Liver (tissue), 9 donors: ENCODE measurements around the gene MT1A. TPM values are rescaled to one million over a fixed set of nuclear protein-coding genes. Genes with fewer than 3 reads are reported as not detected.
A peak's percentile ranks its signal among the peaks of the same experiment; 100 is the strongest.

ENCODE experiments used
- DNase-seq: peaks from one replicate; pipeline ENCODE4 v3.0.0-alpha.2; 2017; ENCODE audit warnings: low spot score
- H3K27ac ChIP-seq, 2 donors: one replicate each; pipeline ENCODE4 v1.7.0; 2013; ENCODE audit warnings: inconsistent platforms in 2 of 2, low read length in 2 of 2, control low read depth in 1 of 2, low read depth in 1 of 2, mild to moderate bottlenecking in 1 of 2
- H3K27me3 ChIP-seq, 4 donors: one replicate each; pipeline versions ENCODE4 v1.6.1 to v1.7.0; 2013; ENCODE audit warnings: low read length in 3 of 4, inconsistent platforms in 1 of 4, mild to moderate bottlenecking in 1 of 4, moderate library complexity in 1 of 4; ENCODE audit not compliant: control insufficient read depth in 4 of 4, insufficient read depth in 4 of 4
- H3K36me3 ChIP-seq, 4 donors: one replicate each; pipeline versions ENCODE4 v1.6.1 to v1.7.0; 2013; ENCODE audit warnings: low read length in 3 of 4, mild to moderate bottlenecking in 3 of 4, low read depth in 1 of 4, moderate library complexity in 1 of 4; ENCODE audit not compliant: control insufficient read depth in 4 of 4, insufficient read depth in 3 of 4
- H3K4me1 ChIP-seq, 4 donors: one replicate each; pipeline versions ENCODE4 v1.6.1 to v1.7.0; 2013; ENCODE audit warnings: low read length in 3 of 4, mild to moderate bottlenecking in 3 of 4, moderate library complexity in 1 of 4; ENCODE audit not compliant: control insufficient read depth in 4 of 4, insufficient read depth in 4 of 4
- H3K4me3 ChIP-seq, 3 donors: one replicate each; pipeline versions ENCODE4 v1.6.1 to v1.7.0; 2013; ENCODE audit warnings: low read length in 3 of 3, control low read depth in 1 of 3, low read depth in 1 of 3, mild to moderate bottlenecking in 1 of 3
- H3K9ac ChIP-seq, 2 donors: one replicate each; pipeline ENCODE4 v1.7.0; 2013; ENCODE audit warnings: low read length in 2 of 2, mild to moderate bottlenecking in 2 of 2, moderate library complexity in 2 of 2, control low read depth in 1 of 2, low read depth in 1 of 2
- H3K9me3 ChIP-seq, 4 donors: one replicate each; pipeline versions ENCODE4 v1.6.1 to v1.7.0; 2013; ENCODE audit warnings: low read length in 3 of 4; ENCODE audit not compliant: control insufficient read depth in 4 of 4
- EGR1 ChIP-seq, 2 donors: IDR thresholded peaks; 2 replicates each; pipeline ENCODE4 v1.6.1; 2016 to 2018; ENCODE audit warnings: antibody characterized with exemption in 2 of 2, low read depth in 2 of 2
- FOXA1 ChIP-seq: IDR thresholded peaks from 2 replicates; pipeline ENCODE4 v1.6.1; 2016; ENCODE audit warnings: antibody characterized with exemption
- FOXA2 ChIP-seq: IDR thresholded peaks from 2 replicates; pipeline ENCODE4 v1.6.1; 2016; ENCODE audit warnings: antibody characterized with exemption
- GABPA ChIP-seq, 2 donors: IDR thresholded peaks in 1 of 2; conservative IDR thresholded peaks in 1 of 2; 2 replicates each; pipeline ENCODE4 v1.6.1; 2016; ENCODE audit warnings: antibody characterized with exemption in 2 of 2, mild to moderate bottlenecking in 1 of 2, moderate library complexity in 1 of 2
- HNF4A ChIP-seq, 2 donors: conservative IDR thresholded peaks; 2 replicates each; pipeline ENCODE4 v1.6.1; 2016; ENCODE audit warnings: antibody characterized with exemption in 2 of 2, mild to moderate bottlenecking in 2 of 2
- HNF4G ChIP-seq: IDR thresholded peaks from 2 replicates; pipeline ENCODE4 v1.6.1; 2016; ENCODE audit warnings: antibody characterized with exemption
- JUND ChIP-seq, 2 donors: IDR thresholded peaks; 2 replicates each; pipeline ENCODE4 v1.6.1; 2016; ENCODE audit warnings: antibody characterized with exemption in 2 of 2
- NR2F2 ChIP-seq: IDR thresholded peaks from 2 replicates; pipeline ENCODE4 v1.6.1; 2016; ENCODE audit warnings: antibody characterized with exemption
- RAD21 ChIP-seq, 2 donors: IDR thresholded peaks; 2 replicates each; pipeline ENCODE4 v1.6.1; 2016; ENCODE audit warnings: antibody characterized with exemption in 2 of 2, mild to moderate bottlenecking in 2 of 2
- RXRA ChIP-seq, 2 donors: IDR thresholded peaks; 2 replicates each; pipeline ENCODE4 v1.6.1; 2017 to 2018; ENCODE audit warnings: antibody characterized with exemption in 2 of 2, mild to moderate bottlenecking in 1 of 2
- SP1 ChIP-seq: IDR thresholded peaks from 2 replicates; pipeline ENCODE4 v1.6.1; 2018; ENCODE audit warnings: antibody characterized with exemption, mild to moderate bottlenecking
- TAF1 ChIP-seq: conservative IDR thresholded peaks from 2 replicates; pipeline ENCODE4 v1.6.1; 2016; ENCODE audit warnings: antibody characterized with exemption, mild to moderate bottlenecking
- YY1 ChIP-seq: IDR thresholded peaks from 2 replicates; pipeline ENCODE4 v1.6.1; 2016; ENCODE audit warnings: antibody characterized with exemption, mild to moderate bottlenecking
- WGBS: extraction: QIAGEN DNeasy Blood & Tissue Kit; methylation state at CpG from one replicate; pipeline ENCODE4 v1.1.7; 2013; 5-methylcytosine and 5-hydroxymethylcytosine counted together
- polyA plus RNA-seq, 2 donors: library from polyadenylated mRNA; stranded (reverse) in 1 of 2; unstranded in 1 of 2; fragments of 200-250 nt in 1 of 2; fragments of >200 nt in 1 of 2; fragmentation: Nextera tagmentation in 1 of 2; extraction: Ambion mirVana in 1 of 2; gene quantifications; one replicate each; pipeline versions ENCODE4 v1.2.1 to v1.2.3, GENCODE V29; 2013 to 2015
- total RNA-seq, 2 donors: library from RNA; depleted of rRNA; stranded (reverse); fragments of >200 nt; gene quantifications; one replicate each; pipeline ENCODE4 v1.2.3, GENCODE V29; 2014
- TF ChIP-seq, protein P1 (sequence below): IDR thresholded peaks from 2 replicates; pipeline ENCODE4 v1.6.1; 2016; ENCODE audit warnings: antibody characterized with exemption
- TF ChIP-seq, protein P2 (sequence below): IDR thresholded peaks from 2 replicates; pipeline ENCODE4 v1.6.1; 2016; ENCODE audit warnings: antibody characterized with exemption
- TF ChIP-seq, protein P3 (sequence below): IDR thresholded peaks from 2 replicates; pipeline ENCODE4 v1.6.1; 2016; ENCODE audit warnings: antibody characterized with exemption
- TF ChIP-seq, protein P4 (sequence below): IDR thresholded peaks from 2 replicates; pipeline ENCODE4 v1.6.1; 2016; ENCODE audit warnings: antibody characterized with exemption, mild to moderate bottlenecking
- TF ChIP-seq, protein P5 (sequence below): fragments of 150-350 bp; IDR thresholded peaks from 2 replicates; pipeline ENCODE4 v1.5.1; 2017; ENCODE audit warnings: improper control_type of control experiment, low read depth, low read length; ENCODE audit not compliant: missing input control
- donor health status: healthy.
- donor health status: healthy.
- donor health status: healthy.
- donor health status: healthy.
- donor health status: healthy.

The MT1A gene
- total and polyA plus RNA-seq, 4 donors: 10.1 to 511 (median 74.6) TPM

DNA sequence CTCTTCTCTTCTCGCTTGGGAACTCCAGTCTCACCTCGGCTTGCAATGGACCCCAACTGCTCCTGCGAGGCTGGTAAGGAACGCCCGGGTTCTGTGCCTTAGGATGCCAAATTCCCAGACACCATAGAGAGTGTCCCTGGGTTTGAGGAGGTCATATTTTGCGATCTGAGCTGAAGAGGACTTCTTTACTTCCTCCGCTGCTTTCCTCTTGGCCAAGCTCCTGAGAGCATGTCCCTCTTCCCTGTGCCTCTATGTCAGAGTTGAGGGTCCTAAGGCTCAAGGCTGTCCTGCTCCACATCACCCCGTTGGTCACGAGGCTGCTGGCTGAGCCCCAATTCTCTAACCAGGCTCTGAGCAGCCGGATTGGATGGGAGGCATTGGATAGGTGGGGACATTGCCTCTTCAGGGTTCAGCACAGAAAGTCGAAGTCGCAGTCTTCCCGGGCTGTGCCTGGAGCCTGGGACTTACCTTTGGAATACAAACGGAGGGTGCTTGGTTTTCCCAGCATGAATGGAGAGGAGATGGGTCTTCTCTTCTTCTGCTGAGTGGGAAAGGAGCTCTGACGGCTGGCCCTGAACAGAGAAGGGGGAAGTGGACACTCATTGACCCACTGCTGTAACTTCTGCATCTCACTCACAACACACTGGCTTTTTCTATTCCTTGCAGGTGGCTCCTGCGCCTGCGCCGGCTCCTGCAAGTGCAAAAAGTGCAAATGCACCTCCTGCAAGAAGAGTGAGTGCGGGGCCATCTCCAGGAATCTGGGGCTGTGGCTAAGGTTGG is 31.6 kb downstream of the MT1A start:
- Histone ChIP-seq H3K27ac (peak overlapping the region; percentile 90 to 94), H3K27me3 (no peaks in the 10 kb centered on the region), H3K4me3 (peak overlapping the region; percentile 19 to 97 (median 85)), H3K9ac (peak overlapping the region; percentile 31 to 78), H3K9me3 (no peaks in the 10 kb centered on the region), H3K4me1 (peaks cover 0 to 20% (median 10%) of the 10 kb centered on the region in 4 donors), H3K36me3 (no peaks in the 10 kb centered on the region)
- no peak for DNase-seq
- TF ChIP-seq, protein P1, sequence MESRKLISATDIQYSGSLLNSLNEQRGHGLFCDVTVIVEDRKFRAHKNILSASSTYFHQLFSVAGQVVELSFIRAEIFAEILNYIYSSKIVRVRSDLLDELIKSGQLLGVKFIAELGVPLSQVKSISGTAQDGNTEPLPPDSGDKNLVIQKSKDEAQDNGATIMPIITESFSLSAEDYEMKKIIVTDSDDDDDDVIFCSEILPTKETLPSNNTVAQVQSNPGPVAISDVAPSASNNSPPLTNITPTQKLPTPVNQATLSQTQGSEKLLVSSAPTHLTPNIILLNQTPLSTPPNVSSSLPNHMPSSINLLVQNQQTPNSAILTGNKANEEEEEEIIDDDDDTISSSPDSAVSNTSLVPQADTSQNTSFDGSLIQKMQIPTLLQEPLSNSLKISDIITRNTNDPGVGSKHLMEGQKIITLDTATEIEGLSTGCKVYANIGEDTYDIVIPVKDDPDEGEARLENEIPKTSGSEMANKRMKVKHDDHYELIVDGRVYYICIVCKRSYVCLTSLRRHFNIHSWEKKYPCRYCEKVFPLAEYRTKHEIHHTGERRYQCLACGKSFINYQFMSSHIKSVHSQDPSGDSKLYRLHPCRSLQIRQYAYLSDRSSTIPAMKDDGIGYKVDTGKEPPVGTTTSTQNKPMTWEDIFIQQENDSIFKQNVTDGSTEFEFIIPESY: no peak
- peak; percentile 15 for TF ChIP-seq SP1
- TF ChIP-seq JUND (IDR thresholded peaks at IDR 0.05): peak in 1 of 2 donors; percentile 19
- no peak for TF ChIP-seq YY1
- no peak for TF ChIP-seq RXRA (IDR thresholded peaks at IDR 0.05)
- TF ChIP-seq, protein P2, sequence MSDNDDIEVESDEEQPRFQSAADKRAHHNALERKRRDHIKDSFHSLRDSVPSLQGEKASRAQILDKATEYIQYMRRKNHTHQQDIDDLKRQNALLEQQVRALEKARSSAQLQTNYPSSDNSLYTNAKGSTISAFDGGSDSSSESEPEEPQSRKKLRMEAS: no peak
- no peak for TF ChIP-seq FOXA1
- no peak for TF ChIP-seq GABPA (IDR thresholded peaks at IDR 0.05 in 1 of 2, conservative IDR thresholded peaks at IDR 0.05 in 1 of 2)
- TF ChIP-seq, protein P3, sequence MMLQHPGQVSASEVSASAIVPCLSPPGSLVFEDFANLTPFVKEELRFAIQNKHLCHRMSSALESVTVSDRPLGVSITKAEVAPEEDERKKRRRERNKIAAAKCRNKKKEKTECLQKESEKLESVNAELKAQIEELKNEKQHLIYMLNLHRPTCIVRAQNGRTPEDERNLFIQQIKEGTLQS: no peak
- no peak for TF ChIP-seq HNF4A (conservative IDR thresholded peaks at IDR 0.05)
- TF ChIP-seq, protein P4, sequence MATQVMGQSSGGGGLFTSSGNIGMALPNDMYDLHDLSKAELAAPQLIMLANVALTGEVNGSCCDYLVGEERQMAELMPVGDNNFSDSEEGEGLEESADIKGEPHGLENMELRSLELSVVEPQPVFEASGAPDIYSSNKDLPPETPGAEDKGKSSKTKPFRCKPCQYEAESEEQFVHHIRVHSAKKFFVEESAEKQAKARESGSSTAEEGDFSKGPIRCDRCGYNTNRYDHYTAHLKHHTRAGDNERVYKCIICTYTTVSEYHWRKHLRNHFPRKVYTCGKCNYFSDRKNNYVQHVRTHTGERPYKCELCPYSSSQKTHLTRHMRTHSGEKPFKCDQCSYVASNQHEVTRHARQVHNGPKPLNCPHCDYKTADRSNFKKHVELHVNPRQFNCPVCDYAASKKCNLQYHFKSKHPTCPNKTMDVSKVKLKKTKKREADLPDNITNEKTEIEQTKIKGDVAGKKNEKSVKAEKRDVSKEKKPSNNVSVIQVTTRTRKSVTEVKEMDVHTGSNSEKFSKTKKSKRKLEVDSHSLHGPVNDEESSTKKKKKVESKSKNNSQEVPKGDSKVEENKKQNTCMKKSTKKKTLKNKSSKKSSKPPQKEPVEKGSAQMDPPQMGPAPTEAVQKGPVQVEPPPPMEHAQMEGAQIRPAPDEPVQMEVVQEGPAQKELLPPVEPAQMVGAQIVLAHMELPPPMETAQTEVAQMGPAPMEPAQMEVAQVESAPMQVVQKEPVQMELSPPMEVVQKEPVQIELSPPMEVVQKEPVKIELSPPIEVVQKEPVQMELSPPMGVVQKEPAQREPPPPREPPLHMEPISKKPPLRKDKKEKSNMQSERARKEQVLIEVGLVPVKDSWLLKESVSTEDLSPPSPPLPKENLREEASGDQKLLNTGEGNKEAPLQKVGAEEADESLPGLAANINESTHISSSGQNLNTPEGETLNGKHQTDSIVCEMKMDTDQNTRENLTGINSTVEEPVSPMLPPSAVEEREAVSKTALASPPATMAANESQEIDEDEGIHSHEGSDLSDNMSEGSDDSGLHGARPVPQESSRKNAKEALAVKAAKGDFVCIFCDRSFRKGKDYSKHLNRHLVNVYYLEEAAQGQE: no peak
- TF ChIP-seq TAF1: peak; percentile 77
- TF ChIP-seq EGR1 (IDR thresholded peaks at IDR 0.05; ENCODE audit: low read depth in 2 of 2): no peak
- no peak for TF ChIP-seq RAD21 (IDR thresholded peaks at IDR 0.05)
- TF ChIP-seq NR2F2: no peak
- TF ChIP-seq, protein P5, sequence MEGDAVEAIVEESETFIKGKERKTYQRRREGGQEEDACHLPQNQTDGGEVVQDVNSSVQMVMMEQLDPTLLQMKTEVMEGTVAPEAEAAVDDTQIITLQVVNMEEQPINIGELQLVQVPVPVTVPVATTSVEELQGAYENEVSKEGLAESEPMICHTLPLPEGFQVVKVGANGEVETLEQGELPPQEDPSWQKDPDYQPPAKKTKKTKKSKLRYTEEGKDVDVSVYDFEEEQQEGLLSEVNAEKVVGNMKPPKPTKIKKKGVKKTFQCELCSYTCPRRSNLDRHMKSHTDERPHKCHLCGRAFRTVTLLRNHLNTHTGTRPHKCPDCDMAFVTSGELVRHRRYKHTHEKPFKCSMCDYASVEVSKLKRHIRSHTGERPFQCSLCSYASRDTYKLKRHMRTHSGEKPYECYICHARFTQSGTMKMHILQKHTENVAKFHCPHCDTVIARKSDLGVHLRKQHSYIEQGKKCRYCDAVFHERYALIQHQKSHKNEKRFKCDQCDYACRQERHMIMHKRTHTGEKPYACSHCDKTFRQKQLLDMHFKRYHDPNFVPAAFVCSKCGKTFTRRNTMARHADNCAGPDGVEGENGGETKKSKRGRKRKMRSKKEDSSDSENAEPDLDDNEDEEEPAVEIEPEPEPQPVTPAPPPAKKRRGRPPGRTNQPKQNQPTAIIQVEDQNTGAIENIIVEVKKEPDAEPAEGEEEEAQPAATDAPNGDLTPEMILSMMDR: no peak
- no peak for TF ChIP-seq HNF4G
- no peak for TF ChIP-seq FOXA2
- 31% methylated on average over 19 of the region's 19 CpGs for WGBS
